ENCODE measurements around the gene ETV3. TPM values are rescaled to one million over a fixed set of nuclear protein-coding genes. Genes with fewer than 3 reads are reported as not detected.
"Not testable (repeated sequence)": the region's sequence is repeated elsewhere in the genome, so short reads cannot be mapped to it uniquely, and the experiment has no call there.

Gene ETV3
- 16.8 TPM for total RNA-seq
- long read RNA-seq, partial matches to known transcripts, result 1 of 1 reads
- long read RNA-seq, other reads (novel, unspliced or antisense), result 0 of 1 reads

GRCh38 chr1:157138220-157139051 lies at the start of gene ETV3:
ETV3 (minus strand) TSS chr1:157138395; CDS start chr1:157136352, 2,043 bp downstream.
- intact Hi-C loops (cut with micrococcal nuclease), result no loop called here
- ATAC-seq (peak; percentile 99), DNase-seq (peak; percentile 92)

DNA sequence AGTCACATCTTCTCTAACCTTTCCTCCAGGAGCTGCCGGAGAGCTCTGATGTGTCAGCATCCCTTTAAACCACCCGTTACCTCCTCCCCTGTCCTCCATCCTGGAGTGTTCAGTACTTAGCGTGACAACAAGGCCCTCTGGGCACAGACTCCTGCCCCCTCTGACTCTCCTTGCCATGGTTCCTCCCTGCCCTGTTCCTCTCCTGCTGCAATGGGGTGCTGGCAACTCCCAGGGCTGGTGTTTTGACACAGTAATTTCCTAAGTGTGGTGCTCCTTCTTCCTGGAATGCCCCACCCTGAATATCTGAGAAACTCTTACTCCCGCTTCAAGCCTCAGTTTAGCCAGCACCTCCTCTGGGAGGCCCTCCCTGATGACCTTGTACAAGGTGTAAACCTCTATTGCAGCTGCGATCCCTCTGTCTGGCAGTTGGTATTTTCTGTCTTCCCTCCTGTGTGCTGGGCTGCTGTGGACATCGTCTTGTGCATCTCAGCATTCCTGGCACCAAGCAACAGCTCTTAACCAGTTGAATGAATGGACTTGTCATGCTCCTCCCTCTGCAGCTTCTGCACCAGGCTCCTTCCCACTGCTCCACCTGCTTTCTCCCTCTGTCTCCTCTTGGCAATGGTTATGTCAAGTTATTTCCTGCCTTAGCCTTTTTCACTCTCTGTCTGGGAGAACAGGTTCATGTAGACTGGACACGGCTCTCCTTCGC lies 48.2 kb upstream of the ETV3 start:
- DNase-seq (no peak), ATAC-seq (no peak)
- intact Hi-C loops (cut with micrococcal nuclease), result no loop called here

- ATAC-seq (no peak), DNase-seq (no peak)
- intact Hi-C loops (cut with micrococcal nuclease), result no loop called here
Observed at GRCh38 chr1:157183870-157184269, 45.7 kb upstream of the ETV3 start.

GRCh38 chr1:157182371-157182770 lies 44.2 kb upstream of the ETV3 start:
- intact Hi-C loops (cut with micrococcal nuclease); ATAC-seq; DNase-seq: not testable (repeated sequence)

GRCh38 chr1:157181790-157182189 lies 43.6 kb upstream of the ETV3 start:
- ATAC-seq (no peak), DNase-seq (no peak)
- intact Hi-C loops (cut with micrococcal nuclease), result no loop called here

DNA sequence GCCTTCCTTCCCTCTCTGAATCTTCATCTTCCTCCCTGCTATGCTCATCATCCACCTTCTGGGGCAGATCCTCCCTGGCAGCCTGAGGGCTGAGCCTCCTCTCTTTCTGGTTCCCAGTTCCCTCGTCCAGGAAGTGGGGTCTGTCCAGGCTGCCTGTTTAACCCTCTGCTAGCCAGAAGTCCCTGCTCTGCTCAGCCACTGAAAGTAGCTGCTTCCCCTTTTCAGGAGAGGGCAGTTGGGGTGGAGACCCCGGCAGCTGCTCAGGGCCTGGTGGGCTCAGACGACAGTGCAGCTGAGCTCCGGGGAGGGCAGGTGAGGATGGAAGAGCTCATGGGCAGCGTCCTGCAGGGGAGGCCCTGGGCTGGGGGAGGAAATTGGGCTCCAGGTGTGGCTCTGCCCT lies 43.1 kb upstream of the ETV3 start:
- no peak for DNase-seq
- no peak for ATAC-seq
- intact Hi-C loops (cut with micrococcal nuclease), result no loop called here

DNA sequence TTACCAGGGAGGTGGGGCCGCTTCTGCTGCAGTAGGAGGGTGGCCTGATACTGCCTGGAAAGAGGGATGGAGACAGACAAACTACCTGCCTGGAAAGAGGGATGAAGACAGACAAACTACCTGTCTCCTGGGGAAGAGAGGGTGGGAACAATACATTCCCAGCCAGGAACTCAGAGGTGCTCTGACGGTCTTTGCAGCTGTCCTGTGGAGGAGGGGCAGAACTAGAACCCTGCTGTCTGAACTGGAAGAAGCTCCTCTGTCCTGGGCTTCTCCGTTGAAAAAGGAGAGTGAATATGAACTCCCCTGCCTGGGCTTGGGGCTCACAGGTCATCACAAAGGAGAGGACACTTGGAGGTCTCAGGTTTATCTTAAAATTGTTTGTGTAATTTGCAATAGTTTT lies 40.3 kb upstream of the ETV3 start:
- no peak for ATAC-seq

GRCh38 chr1:157177733-157178394 lies 39.7 kb upstream of the ETV3 start:
- DNase-seq, result no peak
- intact Hi-C loops (cut with micrococcal nuclease), result no loop called here
- ATAC-seq, result no peak

More for the DNA sequence above, 40.3 kb upstream of the ETV3 start:
- intact Hi-C loops (cut with micrococcal nuclease), result no loop called here
- no peak for DNase-seq

GRCh38 chr1:157176591-157177121 lies 38.5 kb upstream of the ETV3 start:
- DNase-seq (no peak), ATAC-seq (no peak)
- intact Hi-C loops (cut with micrococcal nuclease), result no loop called here

DNA sequence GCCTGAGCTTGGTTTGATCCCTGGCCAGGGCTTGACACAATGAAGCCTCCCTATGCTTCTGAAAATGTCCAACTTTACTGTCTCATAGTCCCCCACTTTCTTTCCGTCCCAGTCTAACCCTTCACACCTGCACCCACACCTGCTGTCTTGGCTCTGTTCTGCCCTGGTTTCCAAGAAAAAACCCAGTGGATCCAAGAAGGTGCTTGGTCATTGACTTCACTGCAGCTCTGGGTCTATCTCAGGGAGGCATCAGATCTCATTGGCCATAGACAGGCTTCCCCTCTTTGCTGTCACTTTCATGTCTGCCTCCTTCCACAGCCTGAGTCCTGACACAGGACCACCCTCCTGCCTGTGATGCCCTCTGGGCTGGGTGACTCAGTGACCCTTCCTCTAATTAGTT lies 37.8 kb upstream of the ETV3 start:
- DNase-seq, result no peak
- no peak for ATAC-seq
- intact Hi-C loops (cut with micrococcal nuclease), result no loop called here

- intact Hi-C loops (cut with micrococcal nuclease), result no loop called here
- ATAC-seq (no peak), DNase-seq (no peak)
Observed at GRCh38 chr1:157173900-157174410, 35.8 kb upstream of the ETV3 start.

DNA sequence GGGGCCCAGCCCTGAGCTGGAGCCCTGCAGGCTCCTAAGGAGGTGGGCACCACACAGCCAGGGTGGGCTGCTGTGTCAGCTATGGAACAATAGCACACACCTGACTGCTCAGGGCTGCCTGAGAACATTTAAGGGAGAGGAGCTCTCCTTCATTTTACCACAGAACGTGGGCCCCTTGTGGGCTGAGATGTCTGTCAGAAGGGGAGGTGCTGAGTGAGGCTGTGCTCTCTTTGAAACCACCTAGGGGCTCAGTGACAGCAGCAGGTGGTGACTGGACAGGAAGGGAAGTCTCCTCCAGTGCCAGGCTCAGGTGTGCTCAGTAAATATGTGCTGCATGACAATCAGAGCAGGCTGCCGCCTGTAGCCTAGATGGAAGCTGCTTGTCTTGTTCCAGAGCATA lies 35.0 kb upstream of the ETV3 start:
- ATAC-seq; DNase-seq; intact Hi-C loops (cut with micrococcal nuclease): not testable (repeated sequence)

GRCh38 chr1:157172591-157172990 lies 34.4 kb upstream of the ETV3 start:
- DNase-seq; ATAC-seq; intact Hi-C loops (cut with micrococcal nuclease): not testable (repeated sequence)

DNA sequence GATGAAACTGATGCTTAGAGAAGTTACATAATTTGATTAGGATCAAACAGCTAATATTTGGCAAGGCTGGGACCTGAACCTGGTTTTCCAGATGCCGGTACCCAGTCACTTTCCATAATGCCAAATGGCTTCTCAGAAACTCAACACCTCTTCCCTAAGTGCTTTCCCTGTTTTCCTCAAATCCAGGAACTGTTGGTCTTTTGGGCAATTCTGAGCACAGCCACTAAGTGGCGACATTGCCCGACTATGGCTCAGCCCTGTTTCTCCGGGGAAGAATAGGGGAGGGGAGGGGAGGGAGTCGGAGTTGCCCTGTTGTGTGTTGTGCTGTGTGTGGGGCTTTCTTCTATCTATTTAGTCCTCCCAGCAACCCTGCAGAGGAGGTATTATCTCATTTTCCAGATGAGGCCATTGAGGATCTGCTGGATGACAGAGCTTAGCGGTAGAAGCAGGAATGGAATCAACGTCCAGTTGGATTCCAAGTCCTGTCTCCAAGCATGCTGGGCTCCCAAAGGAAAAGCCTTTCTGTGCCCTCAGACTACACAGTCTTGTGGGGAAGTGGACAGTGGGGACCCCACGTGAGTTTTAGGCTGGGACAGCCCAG lies 33.8 kb upstream of the ETV3 start:
- intact Hi-C loops (cut with micrococcal nuclease); DNase-seq: not testable (repeated sequence)
- peak; percentile 61 for ATAC-seq

GRCh38 chr1:157170677-157171515 lies 32.7 kb upstream of the ETV3 start:
- DNase-seq, result peak; percentile 56
- intact Hi-C loops (cut with micrococcal nuclease), result no loop called here
- ATAC-seq, result no peak

DNA sequence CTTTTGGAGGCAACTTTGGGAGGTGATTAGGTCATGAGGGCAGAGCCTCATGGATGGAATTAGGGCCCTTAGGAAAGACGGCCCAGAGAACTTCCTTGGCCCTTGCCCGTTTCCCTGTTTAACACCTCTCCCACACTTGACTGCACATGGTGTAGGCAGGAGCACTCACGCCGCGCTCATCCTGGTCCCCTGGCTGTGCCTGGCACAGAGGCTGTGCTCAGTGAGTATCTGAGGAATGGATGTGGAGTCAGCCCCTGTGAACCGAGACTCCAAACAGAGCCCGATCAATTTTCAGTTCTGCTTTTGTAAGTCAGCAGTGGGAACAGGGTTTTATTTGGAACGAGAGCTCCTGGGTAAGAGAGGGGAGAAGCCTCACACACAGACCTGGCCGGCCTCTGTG lies 29.8 kb upstream of the ETV3 start:
- DNase-seq, result no peak
- intact Hi-C loops (cut with micrococcal nuclease), result no loop called here
- no peak for ATAC-seq

DNA sequence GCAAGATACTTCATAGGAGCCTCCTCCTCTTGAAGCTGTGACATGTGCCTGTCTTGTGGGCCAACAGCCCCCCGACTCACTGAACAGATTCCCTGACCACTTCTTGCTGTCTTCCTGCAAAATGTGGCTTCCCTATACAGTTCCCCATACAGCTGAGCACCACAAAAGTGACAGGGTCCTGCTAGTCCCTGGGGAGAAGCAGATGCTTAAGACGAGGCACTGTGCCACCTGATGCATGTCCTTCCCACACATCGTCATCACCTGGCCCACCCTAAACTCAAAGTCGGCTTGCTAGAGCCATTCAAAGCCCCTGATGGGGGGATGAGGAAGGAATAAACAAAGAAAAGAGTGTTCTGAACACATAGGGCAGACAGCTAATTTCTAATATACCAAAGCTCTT lies 29.2 kb upstream of the ETV3 start:
- intact Hi-C loops (cut with micrococcal nuclease), result no loop called here
- no peak for ATAC-seq
- DNase-seq, result no peak

DNA sequence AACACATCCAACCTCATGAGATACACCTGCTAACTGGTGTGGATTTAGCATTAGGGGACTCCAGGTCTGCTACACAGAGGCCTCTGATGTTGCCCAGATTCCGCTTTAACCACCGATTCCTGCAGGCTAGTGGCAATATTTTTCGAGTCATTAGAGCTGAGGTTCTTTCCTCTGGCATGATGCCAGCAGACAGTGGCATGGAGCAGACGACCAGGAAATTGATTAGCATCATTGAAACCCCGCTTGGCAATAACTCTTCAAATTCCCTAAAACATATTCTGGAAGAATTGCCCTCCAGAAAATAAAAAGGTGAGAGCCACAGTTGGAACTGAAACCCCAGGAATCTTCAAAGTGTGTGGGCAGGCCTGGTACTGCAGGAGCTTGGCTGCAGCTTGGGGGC lies 28.4 kb upstream of the ETV3 start:
- DNase-seq (no peak), ATAC-seq (no peak)
- intact Hi-C loops (cut with micrococcal nuclease), result no loop called here
